SK-N-SH (cell line): ENCODE results near the gene BOC.

Experiments
- EZH2phosphoT487 ChIP-seq: fragments of 200-600 bp; sonication (generic); IDR thresholded peaks from 2 replicates; pipeline ENCODE4 v1.6.1; 2017; ENCODE audit warnings: low read depth, mixed run types, mild to moderate bottlenecking, antibody characterized with exemption, moderate library complexity, borderline replicate concordance
- JUND ChIP-seq: IDR thresholded peaks from 2 replicates; pipeline ENCODE4 v1.4.0; 2012
- RFX5 ChIP-seq: IDR thresholded peaks from 2 replicates; pipeline ENCODE4 v1.6.1; 2012; ENCODE audit warnings: mild to moderate bottlenecking, improper control_type of control experiment, low read length
- TAF1 ChIP-seq: IDR thresholded peaks from 2 replicates; pipeline ENCODE4 v1.6.1; 2012; ENCODE audit warnings: low read depth, mild to moderate bottlenecking, low read length, moderate library complexity, borderline replicate concordance
- YY1 ChIP-seq: IDR thresholded peaks from 2 replicates; pipeline ENCODE4 v1.4.0; 2012; ENCODE audit warnings: low read depth, mild to moderate bottlenecking
- TF ChIP-seq, protein P1 (sequence below): fragments of 200-600 bp; sonication (generic); IDR thresholded peaks from 2 replicates; pipeline ENCODE4 v1.6.1; 2017; ENCODE audit warnings: antibody characterized with exemption, mild to moderate bottlenecking, moderate library complexity
- TF ChIP-seq, protein P2 (sequence below): IDR thresholded peaks from 2 replicates; pipeline ENCODE4 v1.6.1; 2012; ENCODE audit warnings: mild to moderate bottlenecking, low read depth, low read length, moderate library complexity

DNA sequence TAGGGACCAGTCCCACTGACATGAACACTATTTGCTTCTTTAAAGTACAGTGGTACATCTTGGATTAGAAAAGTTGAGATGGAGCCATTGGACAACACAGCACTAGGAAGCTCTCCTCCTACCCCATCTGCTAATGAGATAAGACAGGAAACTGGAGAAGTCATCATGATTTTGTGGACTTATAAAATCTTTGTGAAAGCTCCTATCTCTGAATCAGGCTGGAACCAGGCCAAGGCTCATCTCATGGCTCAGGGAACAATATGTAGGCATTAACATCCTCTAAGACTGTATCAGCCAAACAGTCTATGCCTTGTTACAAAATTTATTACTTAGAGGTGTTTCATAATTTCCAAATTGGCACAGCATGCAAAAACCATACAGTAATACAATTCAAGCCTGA is 84.1 kb downstream of the BOC start:
- TF ChIP-seq, protein P1, sequence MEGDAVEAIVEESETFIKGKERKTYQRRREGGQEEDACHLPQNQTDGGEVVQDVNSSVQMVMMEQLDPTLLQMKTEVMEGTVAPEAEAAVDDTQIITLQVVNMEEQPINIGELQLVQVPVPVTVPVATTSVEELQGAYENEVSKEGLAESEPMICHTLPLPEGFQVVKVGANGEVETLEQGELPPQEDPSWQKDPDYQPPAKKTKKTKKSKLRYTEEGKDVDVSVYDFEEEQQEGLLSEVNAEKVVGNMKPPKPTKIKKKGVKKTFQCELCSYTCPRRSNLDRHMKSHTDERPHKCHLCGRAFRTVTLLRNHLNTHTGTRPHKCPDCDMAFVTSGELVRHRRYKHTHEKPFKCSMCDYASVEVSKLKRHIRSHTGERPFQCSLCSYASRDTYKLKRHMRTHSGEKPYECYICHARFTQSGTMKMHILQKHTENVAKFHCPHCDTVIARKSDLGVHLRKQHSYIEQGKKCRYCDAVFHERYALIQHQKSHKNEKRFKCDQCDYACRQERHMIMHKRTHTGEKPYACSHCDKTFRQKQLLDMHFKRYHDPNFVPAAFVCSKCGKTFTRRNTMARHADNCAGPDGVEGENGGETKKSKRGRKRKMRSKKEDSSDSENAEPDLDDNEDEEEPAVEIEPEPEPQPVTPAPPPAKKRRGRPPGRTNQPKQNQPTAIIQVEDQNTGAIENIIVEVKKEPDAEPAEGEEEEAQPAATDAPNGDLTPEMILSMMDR = no peak
- no peak for TF ChIP-seq TAF1
- no peak for TF ChIP-seq RFX5
- TF ChIP-seq YY1 = no peak
- no peak for TF ChIP-seq JUND
- TF ChIP-seq, protein P2, sequence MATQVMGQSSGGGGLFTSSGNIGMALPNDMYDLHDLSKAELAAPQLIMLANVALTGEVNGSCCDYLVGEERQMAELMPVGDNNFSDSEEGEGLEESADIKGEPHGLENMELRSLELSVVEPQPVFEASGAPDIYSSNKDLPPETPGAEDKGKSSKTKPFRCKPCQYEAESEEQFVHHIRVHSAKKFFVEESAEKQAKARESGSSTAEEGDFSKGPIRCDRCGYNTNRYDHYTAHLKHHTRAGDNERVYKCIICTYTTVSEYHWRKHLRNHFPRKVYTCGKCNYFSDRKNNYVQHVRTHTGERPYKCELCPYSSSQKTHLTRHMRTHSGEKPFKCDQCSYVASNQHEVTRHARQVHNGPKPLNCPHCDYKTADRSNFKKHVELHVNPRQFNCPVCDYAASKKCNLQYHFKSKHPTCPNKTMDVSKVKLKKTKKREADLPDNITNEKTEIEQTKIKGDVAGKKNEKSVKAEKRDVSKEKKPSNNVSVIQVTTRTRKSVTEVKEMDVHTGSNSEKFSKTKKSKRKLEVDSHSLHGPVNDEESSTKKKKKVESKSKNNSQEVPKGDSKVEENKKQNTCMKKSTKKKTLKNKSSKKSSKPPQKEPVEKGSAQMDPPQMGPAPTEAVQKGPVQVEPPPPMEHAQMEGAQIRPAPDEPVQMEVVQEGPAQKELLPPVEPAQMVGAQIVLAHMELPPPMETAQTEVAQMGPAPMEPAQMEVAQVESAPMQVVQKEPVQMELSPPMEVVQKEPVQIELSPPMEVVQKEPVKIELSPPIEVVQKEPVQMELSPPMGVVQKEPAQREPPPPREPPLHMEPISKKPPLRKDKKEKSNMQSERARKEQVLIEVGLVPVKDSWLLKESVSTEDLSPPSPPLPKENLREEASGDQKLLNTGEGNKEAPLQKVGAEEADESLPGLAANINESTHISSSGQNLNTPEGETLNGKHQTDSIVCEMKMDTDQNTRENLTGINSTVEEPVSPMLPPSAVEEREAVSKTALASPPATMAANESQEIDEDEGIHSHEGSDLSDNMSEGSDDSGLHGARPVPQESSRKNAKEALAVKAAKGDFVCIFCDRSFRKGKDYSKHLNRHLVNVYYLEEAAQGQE = no peak
- no peak for TF ChIP-seq EZH2phosphoT487
